GM12878 (cell line): Measurements from ENCODE around the gene JAGN1. TPM values are rescaled to one million over a fixed set of nuclear protein-coding genes. Genes with fewer than 3 reads are reported as not detected.

Experiments used
- ATAC-seq: fragments of 200-7000 bp; cut with Tn5 transposase; 3 replicates; pipeline ENCODE4 v1.9.1; 2020; ENCODE audit warnings: mild to moderate bottlenecking, moderate library complexity
- BruUV-seq: library from RNA; stranded (reverse); fragments of 400-500 nt; replicated peaks from 2 replicates; lab custom pipeline; 2021; lab: Mats Ljungman, UMichigan
- CTCF ChIA-PET: fragments of 300-600 bp; sonication (Branson Sonifier 250); formaldehyde crosslinking; extraction: SDS; loops from one replicate; lab custom pipeline; 2021; ENCODE audit warnings: inconsistent platforms; lab: Yijun Ruan, JAX
- POLR2A ChIA-PET: fragments of 350-600 bp; formaldehyde crosslinking; extraction: SDS; loops from one replicate; lab custom pipeline; 2021; ENCODE audit warnings: inconsistent platforms; lab: Charles Lee
- RAD21 ChIA-PET: fragments of 300-600 bp; sonication (Branson Sonifier 250); formaldehyde crosslinking; loops from one replicate; lab custom pipeline; 2023; ENCODE audit warnings: antibody characterized with exemption; ENCODE audit not compliant: unreplicated experiment; lab: Charles Lee
- SMC1A ChIA-PET: fragments of 300-600 bp; sonication (Branson Sonifier 250); formaldehyde crosslinking; loops from one replicate; lab custom pipeline; 2023; ENCODE audit not compliant: unreplicated experiment, uncharacterized antibody; lab: Charles Lee
- DNase-seq: peaks from one replicate; pipeline ENCODE4 v3.0.0-alpha.2; 2011; ENCODE audit warnings: low read depth, low spot score
- FAIRE-seq: peaks from 3 replicates; lab custom pipeline; 2011; peaks lifted over from hg19 to GRCh38; lab: Jason Lieb, UNC
- H2AFZ ChIP-seq: 2 replicates; pipeline ENCODE4 v1.6.0; 2011; ENCODE audit warnings: low read depth, low read length, control low read depth; ENCODE audit not compliant: control insufficient read depth
- H3K27ac ChIP-seq: 2 replicates; pipeline ENCODE4 v1.5.1; 2011; ENCODE audit warnings: control low read depth; ENCODE audit not compliant: control insufficient read depth, insufficient read depth
- H3K27me3 ChIP-seq, 2 experiments: replicated peaks in 1 of 2; 2 replicates each; pipeline versions ENCODE4 v1.6.0 to v1.6.1; 2011; ENCODE audit warnings: low read length in 1 of 2; ENCODE audit not compliant: control insufficient read depth in 2 of 2, insufficient read depth in 2 of 2
- H3K36me3 ChIP-seq, 2 experiments: 2 replicates each; pipeline ENCODE4 v1.5.1; 2011; ENCODE audit warnings: low read length in 1 of 2; ENCODE audit not compliant: control insufficient read depth in 2 of 2, insufficient read depth in 2 of 2
- H3K4me1 ChIP-seq: 2 replicates; pipeline ENCODE4 v1.6.1; 2011; ENCODE audit warnings: mild to moderate bottlenecking, low read length, moderate library complexity, mixed read lengths; ENCODE audit not compliant: control insufficient read depth, insufficient read depth
- H3K4me2 ChIP-seq: 2 replicates; pipeline ENCODE4 v1.6.0; 2011; ENCODE audit warnings: control low read depth; ENCODE audit not compliant: control insufficient read depth, insufficient read depth
- H3K4me3 ChIP-seq: fragments of 200-600 bp; sonication (generic); 2 replicates; pipeline ENCODE4 v1.5.1; 2016
- H3K79me2 ChIP-seq: 2 replicates; pipeline ENCODE4 v1.6.0; 2011; ENCODE audit warnings: low read length; ENCODE audit not compliant: control insufficient read depth, insufficient read depth
- H3K9ac ChIP-seq: 2 replicates; pipeline ENCODE4 v1.8.0; 2011; ENCODE audit warnings: low read length, control low read depth, mixed read lengths; ENCODE audit not compliant: control insufficient read depth, insufficient read depth
- H3K9me3 ChIP-seq: replicated peaks from 3 replicates; pipeline ENCODE4 v1.5.1; 2011; ENCODE audit warnings: mild to moderate bottlenecking, low read length; ENCODE audit not compliant: control insufficient read depth, insufficient read depth
- H4K20me1 ChIP-seq: 2 replicates; pipeline ENCODE4 v1.6.0; 2011; ENCODE audit not compliant: control insufficient read depth, insufficient read depth
- BMI1 ChIP-seq: fragments of 450-650 bp; IDR thresholded peaks from 2 replicates; pipeline ENCODE4 v1.6.1; 2016; ENCODE audit warnings: mild to moderate bottlenecking, moderate library complexity, borderline replicate concordance
- E2F4 ChIP-seq: IDR thresholded peaks from 2 replicates; pipeline ENCODE4 v1.6.1; 2012; ENCODE audit warnings: low read depth, low read length, improper control_type of control experiment
- IKZF1 ChIP-seq: fragments of 450-650 bp; conservative IDR thresholded peaks from 2 replicates; pipeline ENCODE4 v1.6.1; 2017; ENCODE audit warnings: antibody characterized with exemption, mild to moderate bottlenecking
- IKZF2 ChIP-seq, 2 experiments: fragments of 450-650 bp; IDR thresholded peaks; 2 replicates each; pipeline ENCODE4 v1.6.1; 2017; ENCODE audit warnings: mild to moderate bottlenecking in 2 of 2, moderate library complexity in 2 of 2
- IRF5 ChIP-seq: fragments of 450-650 bp; IDR thresholded peaks from 2 replicates; pipeline ENCODE4 v1.6.1; 2017; ENCODE audit warnings: borderline replicate concordance
- MXI1 ChIP-seq: fragments of 150-350 bp; IDR thresholded peaks from 2 replicates; pipeline ENCODE4 v1.6.1; 2011; ENCODE audit warnings: low read depth, mild to moderate bottlenecking, inconsistent platforms, low read length, improper control_type of control experiment
- PBX3 ChIP-seq: IDR thresholded peaks from 2 replicates; pipeline ENCODE4 v1.6.1; 2011; ENCODE audit warnings: mild to moderate bottlenecking, low read depth, low read length, moderate library complexity; ENCODE audit not compliant: insufficient replicate concordance
- POLR2A ChIP-seq: IDR thresholded peaks from 2 replicates; pipeline ENCODE4 v1.6.1; 2011; ENCODE audit warnings: low read depth, mild to moderate bottlenecking, low read length
- POLR2AphosphoS2 ChIP-seq: IDR thresholded peaks from 2 replicates; pipeline ENCODE4 v1.6.1; 2011; ENCODE audit warnings: low read depth, mild to moderate bottlenecking, low read length, improper control_type of control experiment, moderate library complexity
- REST ChIP-seq: IDR thresholded peaks from 2 replicates; pipeline ENCODE4 v1.6.1; 2012; ENCODE audit warnings: mild to moderate bottlenecking, low read depth, low read length
- SKIL ChIP-seq: fragments of 450-650 bp; IDR thresholded peaks from 2 replicates; pipeline ENCODE4 v1.6.1; 2017; ENCODE audit warnings: mild to moderate bottlenecking, low read depth, inconsistent platforms; ENCODE audit not compliant: poor library complexity, severe bottlenecking
- SP1 ChIP-seq: IDR thresholded peaks from one replicate; pipeline ENCODE4 v1.6.1; 2011; ENCODE audit warnings: low read depth, low read length
- WGBS: methylation state at CpG from one replicate; pipeline ENCODE4 v1.1.6; 2016; ENCODE audit warnings: low lambda C conversion rate; ENCODE audit not compliant: insufficient replicate concordance, insufficient coverage; ENCODE audit errors: missing lambda C conversion rate; 5-methylcytosine and 5-hydroxymethylcytosine counted together
- in situ Hi-C: fragments of 300-500 bp; cut with MboI; formaldehyde crosslinking; loops from 9 replicates; pipeline ENCODE4 v1.14.3; 2018; ENCODE audit warnings: mixed read lengths
- intact Hi-C: fragments of 100-400 bp; cut with micrococcal nuclease; formaldehyde crosslinking; loops from one replicate; pipeline ENCODE4 v1.14.2; 2022; ENCODE audit not compliant: unreplicated experiment
- polyA plus RNA-seq, 11 experiments: library from polyadenylated mRNA; depleted of rRNA in 4 of 11; unstranded in 6 of 11; stranded (reverse) in 5 of 11; fragments of >200 nt; fragmentation: Nextera tagmentation in 4 of 11; fragmentation: Illumina TruSeq in 1 of 11; extraction: Ambion mirVana in 4 of 11; extraction: Trizol in 1 of 11; gene quantifications; 1 replicate in 1 of 11; 2 replicates in 10 of 11; pipeline versions ENCODE4 v1.2.1 to v1.2.3, GENCODE V29; 2011 to 2016; ENCODE audit warnings: inconsistent platforms in 2 of 11, missing spikeins in 2 of 11, low read depth in 1 of 11
- total RNA-seq, 4 experiments: library from RNA; depleted of rRNA in 3 of 4; stranded (reverse); fragments of >200 nt in 3 of 4; fragmentation: Illumina TruSeq in 1 of 4; extraction: Trizol in 1 of 4; gene quantifications; 2 replicates each; pipeline versions ENCODE4 v1.2.1 to v1.2.3, GENCODE V29; 2013 to 2021

Gene JAGN1
- total and polyA plus RNA-seq, 10 of the 15 experiments (the other 5 are each of a cell fraction or from before 2014, with no cell fraction given), result 23.3 to 56.0 (median 35.4) TPM

GRCh38 chr3:9843715-9844438, 46.5 kb upstream of the JAGN1 start, which contains the start of gene RPUSD3:
Gene RPUSD3, minus strand, starts transcription at chr3:9844008. Its CDS starts 18 bp downstream, at chr3:9843990.
- H3K9ac ChIP-seq, result peak within 1 kb of the TSS; percentile 77
- 1% methylated on average over 42 of the region's 42 CpGs for WGBS
- H3K79me2 ChIP-seq, result peaks cover 8% of the 10 kb centered on the region
- ChIA-PET RAD21 (interaction anchor here (1.0 to 1.2 kb wide), 4 partner anchors 51 to 144 kb away, joined by 3 to 7 read pairs (median 4); partner anchors contain the start of genes ARPC4 and TADA3), SMC1A (interaction anchor here (0.5 to 1.1 kb wide), 4 partner anchors 36 to 212 kb away, joined by 3 to 4 read pairs (median 3); partner anchors contain the start of genes CIDEC and JAGN1), POLR2A (interaction anchor here (0.6 to 1.9 kb wide), 8 partner anchors 8 to 456 kb away, joined by 3 to 9 read pairs (median 4); partner anchors contain the start of genes OGG1 and TATDN2), CTCF (interaction anchor here (0.8 to 4.2 kb wide), 5 partner anchors 35 to 478 kb away, joined by 3 to 24 read pairs (median 3); partner anchors contain the start of gene CRELD1)
- H3K27me3 ChIP-seq, result no peaks in the 10 kb centered on the region
- no TSS peak for BruUV-seq
- FAIRE-seq (peak; percentile 96), ATAC-seq (peak; percentile 99), DNase-seq (peak; percentile 79)
- no peaks in the 10 kb centered on the region; the same call in 1 of the 2 replicates for H4K20me1 ChIP-seq
- H2AFZ ChIP-seq, result peak within 1 kb of the TSS; percentile 99
- H3K4me2 ChIP-seq, result peak within 1 kb of the TSS; percentile 61
- intact Hi-C loops, result loop anchor here (5.0 kb wide), 1 partner anchor 88 kb away; the partner anchor contains the start of gene CRELD1
- H3K36me3 ChIP-seq, result peaks cover 4 to 11% of the 10 kb centered on the region in 2 experiments; a peak in 2 of 4 replicates
- no peaks in the 10 kb centered on the region for H3K9me3 ChIP-seq
- H3K4me1 ChIP-seq, result peaks cover 11% of the 10 kb centered on the region
- peak within 1 kb of the TSS; percentile 57 for H3K27ac ChIP-seq
- in situ Hi-C loops, result no loop called here
- peak within 1 kb of the TSS; percentile 95 for H3K4me3 ChIP-seq
- TF ChIP-seq IKZF2 (IDR thresholded peaks at IDR 0.05) (0 out of 4 replicates have a peak, but pooled peaks have one; percentile 4 to 14), POLR2A (peak; percentile 85), SKIL (peak; percentile 51), IKZF1 (peak; percentile 58; the same call in 1 of the 2 replicates), SP1 (peak; percentile 92), BMI1 (no peak), REST (no peak), PBX3 (peak; percentile 99), POLR2AphosphoS2 (no peak; the same call in 1 of the 2 replicates), IRF5 (no peak), E2F4 (no peak), MXI1 (peak; percentile 48)
